Tibial nerve (tissue), 4 donors: Measurements from ENCODE around the gene MRPL38. TPM values are rescaled to one million over a fixed set of nuclear protein-coding genes. Genes with fewer than 3 reads are reported as not detected.

Experiments
- DNase-seq, 2 donors: peaks; one replicate each; pipeline ENCODE4 v3.0.0-alpha.2; 2019; ENCODE audit warnings: low spot score in 2 of 2
- H3K27ac ChIP-seq, 4 donors: fragments of 200-600 bp; sonication (generic) in 3 of 4; one replicate each; pipeline ENCODE4 v1.5.1; 2017 to 2019; ENCODE audit warnings: mild to moderate bottlenecking in 1 of 4
- H3K27me3 ChIP-seq, 2 donors: fragments of 200-600 bp; sonication (generic) in 1 of 2; one replicate each; pipeline versions ENCODE4 v1.5.1 to v1.6.0; 2017 to 2019
- H3K36me3 ChIP-seq, 3 donors: fragments of 200-600 bp; sonication (generic); one replicate each; pipeline ENCODE4 v1.5.1; 2018 to 2019
- H3K4me1 ChIP-seq, 4 donors: fragments of 200-600 bp; sonication (generic) in 3 of 4; one replicate each; pipeline ENCODE4 v1.5.1; 2017 to 2019
- H3K4me3 ChIP-seq, 4 donors: fragments of 200-600 bp; sonication (generic) in 3 of 4; one replicate each; pipeline ENCODE4 v1.5.1; 2017 to 2019; ENCODE audit warnings: mild to moderate bottlenecking in 1 of 4, moderate library complexity in 1 of 4
- H3K9me3 ChIP-seq, 4 donors: fragments of 200-600 bp; sonication (generic) in 3 of 4; one replicate each; pipeline ENCODE4 v1.5.1; 2017 to 2019
- EP300 ChIP-seq, 2 donors: sonication (generic); formaldehyde crosslinking; IDR thresholded peaks; one replicate each; pipeline ENCODE4 v1.6.1; 2017; ENCODE audit warnings: antibody characterized with exemption in 2 of 2, mild to moderate bottlenecking in 1 of 2
- POLR2A ChIP-seq, 2 donors: fragments of 450-650 bp; IDR thresholded peaks; one replicate each; pipeline ENCODE4 v1.6.1; 2017; ENCODE audit warnings: antibody characterized with exemption in 2 of 2, mild to moderate bottlenecking in 2 of 2, moderate library complexity in 2 of 2
- WGBS, 2 donors: methylation state at CpG; one replicate each; pipeline ENCODE4 v1.1.5; 2018; 5-methylcytosine and 5-hydroxymethylcytosine counted together
- total RNA-seq, 4 donors: library from RNA; depleted of rRNA; stranded (reverse); fragments of >200 nt; gene quantifications; one replicate each; pipeline ENCODE4 v1.1.0, GENCODE V29; 2016
- TF ChIP-seq, protein P1 (sequence below), 5 experiments: fragments of 200-600 bp in 3 of 5; fragments of 450-650 bp in 2 of 5; sonication (generic) in 3 of 5; IDR thresholded peaks; one replicate each; pipeline ENCODE4 v1.5.1; 2016 to 2019; ENCODE audit warnings: antibody characterized with exemption in 5 of 5, mild to moderate bottlenecking in 3 of 5, moderate library complexity in 2 of 5

Gene MRPL38
- total RNA-seq, 4 donors from 2014 or later: 56.8 to 118 (median 76.2) TPM

DNA sequence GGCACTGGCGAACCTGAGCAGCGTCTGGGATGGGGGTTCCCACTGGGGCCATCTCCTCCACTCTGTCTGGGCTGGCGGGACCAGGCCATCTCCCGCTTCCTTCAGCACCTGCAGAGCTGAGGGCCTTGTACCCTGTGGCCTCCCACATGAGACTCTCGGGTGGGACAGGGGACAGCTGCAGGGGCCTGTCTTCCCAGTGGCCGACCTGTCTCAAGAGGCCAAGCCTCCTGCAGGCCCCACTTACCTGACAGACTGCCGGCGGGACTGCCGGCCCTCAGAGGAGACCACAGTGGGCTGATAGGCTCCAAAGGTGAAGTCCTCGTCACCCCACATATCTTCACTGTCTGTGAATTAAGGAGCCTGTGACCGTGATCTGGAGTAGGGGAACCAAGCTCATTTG, 20.4 kb upstream of the MRPL38 start:
- no peak for DNase-seq
- Histone ChIP-seq H3K9me3 (no peaks in the 10 kb centered on the region), H3K4me3 (no peak overlapping the region), H3K36me3 (peaks cover 0 to 74% (median 0%) of the 10 kb centered on the region in 3 donors), H3K27me3 (no peaks in the 10 kb centered on the region), H3K27ac (no peak overlapping the region), H3K4me1 (no peaks in the 10 kb centered on the region)
- TF ChIP-seq, protein P1, sequence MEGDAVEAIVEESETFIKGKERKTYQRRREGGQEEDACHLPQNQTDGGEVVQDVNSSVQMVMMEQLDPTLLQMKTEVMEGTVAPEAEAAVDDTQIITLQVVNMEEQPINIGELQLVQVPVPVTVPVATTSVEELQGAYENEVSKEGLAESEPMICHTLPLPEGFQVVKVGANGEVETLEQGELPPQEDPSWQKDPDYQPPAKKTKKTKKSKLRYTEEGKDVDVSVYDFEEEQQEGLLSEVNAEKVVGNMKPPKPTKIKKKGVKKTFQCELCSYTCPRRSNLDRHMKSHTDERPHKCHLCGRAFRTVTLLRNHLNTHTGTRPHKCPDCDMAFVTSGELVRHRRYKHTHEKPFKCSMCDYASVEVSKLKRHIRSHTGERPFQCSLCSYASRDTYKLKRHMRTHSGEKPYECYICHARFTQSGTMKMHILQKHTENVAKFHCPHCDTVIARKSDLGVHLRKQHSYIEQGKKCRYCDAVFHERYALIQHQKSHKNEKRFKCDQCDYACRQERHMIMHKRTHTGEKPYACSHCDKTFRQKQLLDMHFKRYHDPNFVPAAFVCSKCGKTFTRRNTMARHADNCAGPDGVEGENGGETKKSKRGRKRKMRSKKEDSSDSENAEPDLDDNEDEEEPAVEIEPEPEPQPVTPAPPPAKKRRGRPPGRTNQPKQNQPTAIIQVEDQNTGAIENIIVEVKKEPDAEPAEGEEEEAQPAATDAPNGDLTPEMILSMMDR (IDR thresholded peaks at IDR 0.05): no peak
- TF ChIP-seq POLR2A (IDR thresholded peaks at IDR 0.05) (no peak), EP300 (IDR thresholded peaks at IDR 0.05) (no peak)
- WGBS, 2 donors: 89 to 91% methylated on average over 11 of the region's 11 CpGs

DNA sequence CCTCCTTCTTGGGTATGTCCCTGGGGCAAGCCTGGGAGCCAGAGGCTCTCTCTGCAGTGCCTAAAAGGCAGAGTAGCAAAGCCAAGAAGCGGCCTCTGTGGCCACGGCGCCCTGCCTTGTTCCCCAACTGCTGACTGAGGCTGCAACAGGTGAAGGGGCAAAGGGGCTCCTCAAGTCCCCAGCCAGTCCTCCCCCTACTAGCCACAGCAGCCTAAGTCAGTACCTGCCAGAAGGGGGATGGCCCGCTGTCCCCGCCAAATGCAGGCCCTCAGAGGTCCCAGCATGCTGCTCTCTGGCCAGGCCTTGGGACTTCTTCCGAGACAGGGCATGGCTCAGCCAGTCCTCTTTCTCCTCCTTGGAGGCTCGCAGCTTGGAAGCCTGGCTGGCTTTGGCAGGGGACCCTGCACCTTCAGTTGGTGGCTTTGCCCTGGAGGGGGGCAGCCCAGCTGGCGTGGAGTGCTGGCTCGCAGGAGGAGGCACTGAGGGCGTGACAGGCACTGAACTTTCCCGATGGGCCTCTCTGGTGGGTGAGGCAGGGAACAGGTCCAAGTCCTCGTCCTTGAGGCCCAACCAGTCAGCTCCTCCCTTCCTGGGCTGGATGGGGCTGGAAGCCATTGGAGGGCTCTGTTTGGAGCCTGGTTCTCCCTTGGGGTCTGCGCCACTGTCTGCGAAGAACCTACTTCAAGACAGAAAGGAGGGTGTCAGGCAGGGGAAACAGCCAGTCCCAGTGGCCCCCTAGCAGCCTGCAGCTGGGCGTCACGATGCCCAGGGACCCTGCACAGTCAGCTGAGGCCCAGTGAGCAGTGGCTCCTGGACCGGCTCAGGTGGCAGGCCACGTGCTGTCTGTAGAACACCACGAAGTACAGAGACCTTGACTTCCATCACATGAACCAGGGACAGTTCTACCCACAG, 18.5 kb upstream of the MRPL38 start:
- whole genome bisulfite sequencing, 2 donors: 87 to 92% methylated on average over 11 to 18 of the region's 19 CpGs
- H3K36me3 ChIP-seq: peaks cover 0 to 93% (median 0%) of the 10 kb centered on the region in 3 donors
- TF ChIP-seq, protein P1 (IDR thresholded peaks at IDR 0.05): no peak
- TF ChIP-seq POLR2A (IDR thresholded peaks at IDR 0.05) (no peak), EP300 (IDR thresholded peaks at IDR 0.05) (no peak)
- DNase-seq: no peak
- no peaks in the 10 kb centered on the region for H3K9me3 ChIP-seq
- H3K27ac ChIP-seq: no peak overlapping the region
- no peaks in the 10 kb centered on the region for H3K27me3 ChIP-seq
- H3K4me3 ChIP-seq: no peak overlapping the region
- H3K4me1 ChIP-seq: no peaks in the 10 kb centered on the region

DNA sequence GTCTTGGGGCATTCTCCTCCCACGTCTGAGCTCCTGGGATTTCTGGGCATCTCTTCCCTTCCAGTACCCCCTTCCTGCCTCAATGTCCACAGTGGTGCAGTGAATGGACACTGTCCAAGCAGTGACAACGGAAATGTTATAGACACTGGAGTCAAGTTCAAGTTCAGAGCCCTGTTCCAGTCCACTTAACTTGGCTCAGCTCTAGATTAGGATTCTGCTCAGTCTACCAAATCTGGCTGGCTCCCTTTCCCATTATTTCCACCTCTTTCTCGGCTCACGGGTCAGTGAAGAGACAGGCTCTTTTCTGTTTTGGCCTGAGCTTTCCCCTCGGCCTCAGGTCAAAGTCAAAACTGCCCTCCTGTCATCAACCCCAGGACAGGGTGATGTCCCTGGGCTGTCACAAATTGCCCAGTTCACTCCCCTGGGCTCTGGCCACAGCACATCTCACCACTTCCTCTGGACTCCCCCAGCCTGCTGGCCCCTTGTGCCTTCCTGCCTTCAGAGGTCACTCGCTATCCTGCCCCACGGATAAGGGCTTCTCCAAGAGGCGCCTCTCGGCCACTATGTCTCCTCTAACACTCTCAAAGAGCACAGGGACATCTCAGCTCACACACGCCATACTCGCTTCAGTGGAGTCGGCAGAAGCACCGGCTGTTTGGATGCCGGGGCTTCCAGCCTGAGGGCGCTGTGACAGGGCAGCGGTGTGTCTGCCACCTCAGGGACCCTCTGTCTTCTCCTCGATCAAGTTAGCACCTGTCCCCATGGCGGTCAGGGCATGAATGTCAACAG, 17.7 kb upstream of the MRPL38 start:
- TF ChIP-seq, protein P1 (IDR thresholded peaks at IDR 0.05): no peak
- no peak for TF ChIP-seq EP300 (IDR thresholded peaks at IDR 0.05)
- no peak for TF ChIP-seq POLR2A (IDR thresholded peaks at IDR 0.05)
- peaks cover 0 to 99% (median 0%) of the 10 kb centered on the region in 3 donors for H3K36me3 ChIP-seq
- 78 to 81% methylated on average over 18 of the region's 18 CpGs for WGBS, 2 donors

DNA sequence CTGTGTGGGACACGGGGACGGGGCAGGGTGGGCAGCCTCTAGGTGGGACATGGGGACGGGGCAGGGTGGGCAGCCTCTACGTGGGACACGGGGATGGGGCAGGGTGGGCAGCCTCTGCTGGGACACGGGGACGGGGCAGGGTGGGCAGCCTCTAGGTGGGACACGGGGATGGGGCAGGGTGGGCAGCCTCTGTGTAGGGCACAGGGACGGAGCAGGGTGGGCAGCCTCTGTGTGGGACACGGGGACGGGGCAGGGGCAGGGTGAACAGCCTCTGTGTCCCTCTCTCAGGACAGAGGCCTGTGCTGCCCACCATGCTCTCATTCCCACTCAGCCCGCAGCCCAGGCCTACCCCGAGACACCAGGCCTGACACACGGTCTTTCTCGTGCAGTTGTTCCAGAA, 16.9 kb upstream of the MRPL38 start:
- Histone ChIP-seq H3K27me3 (no peaks in the 10 kb centered on the region), H3K4me1 (no peaks in the 10 kb centered on the region), H3K27ac (no peak overlapping the region), H3K36me3 (peaks cover 0 to 99% (median 0%) of the 10 kb centered on the region in 3 donors), H3K4me3 (no peak overlapping the region), H3K9me3 (no peaks in the 10 kb centered on the region)
- TF ChIP-seq EP300 (IDR thresholded peaks at IDR 0.05) (no peak), POLR2A (IDR thresholded peaks at IDR 0.05) (no peak)
- TF ChIP-seq, protein P1 (IDR thresholded peaks at IDR 0.05): no peak
- DNase-seq: no peak
- 88 to 92% methylated on average over 13 to 14 of the region's 15 CpGs for WGBS, 2 donors

More for the DNA sequence above, 17.7 kb upstream of the MRPL38 start:
- Histone ChIP-seq H3K27me3 (no peaks in the 10 kb centered on the region), H3K4me3 (no peak overlapping the region), H3K9me3 (no peaks in the 10 kb centered on the region), H3K4me1 (no peaks in the 10 kb centered on the region), H3K27ac (no peak overlapping the region)
- no peak for DNase-seq
